DND-41 (cell line): ENCODE data around the gene LCN9.

Source experiments
- ATAC-seq: fragments of 200-7000 bp; cut with Tn5 transposase; 3 replicates; pipeline ENCODE4 v1.9.1; 2021; ENCODE audit warnings: low read depth; ENCODE audit not compliant: insufficient read depth
- DNase-seq: peaks from one replicate; pipeline ENCODE4 v3.0.0-alpha.2; 2020
- H2AFZ ChIP-seq: 2 replicates; pipeline ENCODE4 v1.6.0; 2012; ENCODE audit warnings: low read depth, low read length
- H3K27ac ChIP-seq: 2 replicates; pipeline ENCODE4 v1.5.1; 2012; ENCODE audit warnings: low read length, inconsistent platforms
- H3K27me3 ChIP-seq: fragments of 200-600 bp; sonication (generic); 2 replicates; pipeline ENCODE4 v1.6.0; 2012; ENCODE audit warnings: low read length, mild to moderate bottlenecking, inconsistent platforms; ENCODE audit not compliant: insufficient read depth, poor library complexity
- H3K36me3 ChIP-seq: 2 replicates; pipeline ENCODE4 v1.5.1; 2012; ENCODE audit warnings: low read length, inconsistent platforms; ENCODE audit not compliant: insufficient read depth
- H3K4me1 ChIP-seq: 2 replicates; pipeline ENCODE4 v1.5.1; 2012; ENCODE audit warnings: mild to moderate bottlenecking, low read length; ENCODE audit not compliant: insufficient read depth
- H3K4me2 ChIP-seq: 2 replicates; pipeline ENCODE4 v1.6.0; 2012; ENCODE audit warnings: mild to moderate bottlenecking, moderate library complexity, low read length, inconsistent platforms; ENCODE audit not compliant: insufficient read depth
- H3K4me3 ChIP-seq, 2 experiments: fragments of 200-600 bp in 1 of 2; shearing (Covaris generic) in 1 of 2; 2 replicates each; pipeline ENCODE4 v1.5.1; 2012 to 2016; ENCODE audit warnings: inconsistent platforms in 2 of 2, low read length in 2 of 2, mild to moderate bottlenecking in 2 of 2, low read depth in 1 of 2, moderate library complexity in 1 of 2
- H3K79me2 ChIP-seq: 2 replicates; pipeline ENCODE4 v1.6.0; 2012; ENCODE audit warnings: low read length, inconsistent platforms; ENCODE audit not compliant: insufficient read depth
- H3K9ac ChIP-seq: 2 replicates; pipeline ENCODE4 v1.6.0; 2012; ENCODE audit warnings: low read depth, mild to moderate bottlenecking, inconsistent platforms, low read length, moderate library complexity
- H3K9me3 ChIP-seq: 2 replicates; pipeline ENCODE4 v1.5.1; 2012; ENCODE audit warnings: low read length, moderate library complexity, mild to moderate bottlenecking, inconsistent platforms; ENCODE audit not compliant: insufficient read depth, severe bottlenecking
- H4K20me1 ChIP-seq: 2 replicates; pipeline ENCODE4 v1.6.0; 2012; ENCODE audit warnings: low read length; ENCODE audit not compliant: insufficient read depth
- EZH2 ChIP-seq: IDR thresholded peaks from 3 replicates; pipeline ENCODE4 v1.6.1; 2012; ENCODE audit warnings: borderline replicate concordance, low read depth, mild to moderate bottlenecking, moderate library complexity, low read length, inconsistent platforms; ENCODE audit not compliant: severe bottlenecking
- TF ChIP-seq, protein P1 (sequence below): IDR thresholded peaks from 2 replicates; pipeline ENCODE4 v1.5.1; 2012; ENCODE audit warnings: borderline replicate concordance, low read length, moderate library complexity, mild to moderate bottlenecking; ENCODE audit not compliant: poor library complexity, severe bottlenecking; ENCODE audit errors: extremely low read depth

LCN9 gene

GRCh38 chr9:135615666-135616618 lies 47.2 kb upstream of the LCN9 start:
- H3K4me2 ChIP-seq, result no peak overlapping the region
- H2AFZ ChIP-seq, result no peak overlapping the region
- H3K4me1 ChIP-seq, result no peaks in the 10 kb centered on the region
- TF ChIP-seq, protein P1, sequence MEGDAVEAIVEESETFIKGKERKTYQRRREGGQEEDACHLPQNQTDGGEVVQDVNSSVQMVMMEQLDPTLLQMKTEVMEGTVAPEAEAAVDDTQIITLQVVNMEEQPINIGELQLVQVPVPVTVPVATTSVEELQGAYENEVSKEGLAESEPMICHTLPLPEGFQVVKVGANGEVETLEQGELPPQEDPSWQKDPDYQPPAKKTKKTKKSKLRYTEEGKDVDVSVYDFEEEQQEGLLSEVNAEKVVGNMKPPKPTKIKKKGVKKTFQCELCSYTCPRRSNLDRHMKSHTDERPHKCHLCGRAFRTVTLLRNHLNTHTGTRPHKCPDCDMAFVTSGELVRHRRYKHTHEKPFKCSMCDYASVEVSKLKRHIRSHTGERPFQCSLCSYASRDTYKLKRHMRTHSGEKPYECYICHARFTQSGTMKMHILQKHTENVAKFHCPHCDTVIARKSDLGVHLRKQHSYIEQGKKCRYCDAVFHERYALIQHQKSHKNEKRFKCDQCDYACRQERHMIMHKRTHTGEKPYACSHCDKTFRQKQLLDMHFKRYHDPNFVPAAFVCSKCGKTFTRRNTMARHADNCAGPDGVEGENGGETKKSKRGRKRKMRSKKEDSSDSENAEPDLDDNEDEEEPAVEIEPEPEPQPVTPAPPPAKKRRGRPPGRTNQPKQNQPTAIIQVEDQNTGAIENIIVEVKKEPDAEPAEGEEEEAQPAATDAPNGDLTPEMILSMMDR, result no peak
- TF ChIP-seq EZH2, result no peak
- H3K9ac ChIP-seq, result no peak overlapping the region
- H3K9me3 ChIP-seq, result no peaks in the 10 kb centered on the region
- no peaks in the 10 kb centered on the region for H4K20me1 ChIP-seq
- H3K27me3 ChIP-seq, result no peaks in the 10 kb centered on the region
- DNase-seq, result no peak
- H3K36me3 ChIP-seq, result no peaks in the 10 kb centered on the region
- no peak for ATAC-seq
- H3K27ac ChIP-seq, result no peak overlapping the region
- no peaks in the 10 kb centered on the region for H3K79me2 ChIP-seq
- no peak overlapping the region for H3K4me3 ChIP-seq

- TF ChIP-seq, protein P1, result no peak
- TF ChIP-seq EZH2, result no peak
These were observed 46.2 kb upstream of the LCN9 start for GRCh38 chr9:135616619-135617537.

DNA sequence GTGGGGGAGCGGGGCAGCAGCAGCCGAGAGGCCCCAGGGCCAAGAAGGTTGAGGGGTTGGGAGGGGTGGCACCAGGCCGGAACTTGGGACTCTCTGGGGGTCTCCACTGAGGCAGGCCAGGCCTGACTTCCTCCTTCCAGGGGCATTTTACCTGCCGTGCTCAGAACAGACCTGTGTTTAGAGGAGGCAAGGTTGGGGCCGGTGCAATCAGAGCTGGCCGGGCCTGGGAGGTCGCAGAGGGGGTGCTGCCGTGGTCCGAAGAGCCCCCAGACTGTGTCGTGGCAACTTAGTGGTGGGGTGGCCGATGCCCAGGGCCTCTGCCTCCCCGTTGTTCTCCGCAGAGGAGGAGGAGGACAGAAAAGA lies 45.6 kb upstream of the LCN9 start:
- H3K9ac ChIP-seq, result no peak overlapping the region
- no peaks in the 10 kb centered on the region for H3K36me3 ChIP-seq
- no peaks in the 10 kb centered on the region for H3K27me3 ChIP-seq
- ATAC-seq (no peak), DNase-seq (no peak)
- no peak overlapping the region for H2AFZ ChIP-seq
- no peaks in the 10 kb centered on the region for H3K4me1 ChIP-seq
- no peak overlapping the region for H3K27ac ChIP-seq
- no peaks in the 10 kb centered on the region for H4K20me1 ChIP-seq
- no peak for TF ChIP-seq EZH2
- TF ChIP-seq, protein P1, result no peak
- no peak overlapping the region for H3K4me3 ChIP-seq
- no peak overlapping the region for H3K4me2 ChIP-seq
- no peaks in the 10 kb centered on the region for H3K79me2 ChIP-seq
- H3K9me3 ChIP-seq, result no peaks in the 10 kb centered on the region

More at GRCh38 chr9:135616619-135617537, 46.2 kb upstream of the LCN9 start:
- Histone ChIP-seq H3K9me3 (no peaks in the 10 kb centered on the region), H3K4me3 (no peak overlapping the region), H3K9ac (no peak overlapping the region), H3K4me2 (no peak overlapping the region), H3K4me1 (no peaks in the 10 kb centered on the region), H3K27me3 (no peaks in the 10 kb centered on the region), H2AFZ (no peak overlapping the region), H3K79me2 (no peaks in the 10 kb centered on the region), H4K20me1 (no peaks in the 10 kb centered on the region), H3K36me3 (no peaks in the 10 kb centered on the region), H3K27ac (no peak overlapping the region)
- ATAC-seq (no peak), DNase-seq (no peak)
